DMS 273 treated with DMSO at 0.1 percent for 48 hours (cell line): ENCODE data around the gene SPOCK1.

Experiments
- DNase-seq: peaks from one replicate; lab custom pipeline; 2025; lab: John Stamatoyannopoulos, UW

The SPOCK1 gene

GRCh38 chr5:137361280-137361679, 137.8 kb downstream of the SPOCK1 start:
- no peak for DNase-seq

GRCh38 chr5:137360607-137361006, 138.5 kb downstream of the SPOCK1 start:
- DNase-seq = no peak

- DNase-seq = no peak
Measured at GRCh38 chr5:137359941-137360340, 139.2 kb downstream of the SPOCK1 start.

- DNase-seq = no peak
Measured at GRCh38 chr5:137357436-137357835, 141.7 kb downstream of the SPOCK1 start.

- peak; percentile 19 for DNase-seq
Measured at GRCh38 chr5:137356127-137356526, 143.0 kb downstream of the SPOCK1 start.

GRCh38 chr5:137355708-137356107, 143.4 kb downstream of the SPOCK1 start:
- no peak for DNase-seq

GRCh38 chr5:137352095-137352494, 147.0 kb downstream of the SPOCK1 start:
- DNase-seq = no peak

- no peak for DNase-seq
Measured at GRCh38 chr5:137350791-137351190, 148.3 kb downstream of the SPOCK1 start.

GRCh38 chr5:137348759-137349158, 150.4 kb downstream of the SPOCK1 start:
- no peak for DNase-seq

GRCh38 chr5:137347865-137348264, 151.3 kb downstream of the SPOCK1 start:
- DNase-seq = no peak

GRCh38 chr5:137346281-137346680, 152.8 kb downstream of the SPOCK1 start:
- no peak for DNase-seq

GRCh38 chr5:137345396-137345795, 153.7 kb downstream of the SPOCK1 start:
- no peak for DNase-seq

GRCh38 chr5:137344723-137345322, 154.3 kb downstream of the SPOCK1 start:
- DNase-seq = peak; percentile 9

GRCh38 chr5:137344021-137344420, 155.1 kb downstream of the SPOCK1 start:
- no peak for DNase-seq

GRCh38 chr5:137342764-137343163, 156.4 kb downstream of the SPOCK1 start:
- DNase-seq = no peak

GRCh38 chr5:137341831-137342230, 157.3 kb downstream of the SPOCK1 start:
- DNase-seq = no peak

GRCh38 chr5:137340881-137341280, 158.2 kb downstream of the SPOCK1 start:
- DNase-seq = no peak

- DNase-seq = no peak
Measured at GRCh38 chr5:137336565-137337120, 162.5 kb downstream of the SPOCK1 start.

- DNase-seq = no peak
Measured at GRCh38 chr5:137336161-137336560, 163.0 kb downstream of the SPOCK1 start.

- no peak for DNase-seq
Measured at GRCh38 chr5:137335493-137335892, 163.6 kb downstream of the SPOCK1 start.

- DNase-seq = no peak
Measured at GRCh38 chr5:137333928-137334327, 165.2 kb downstream of the SPOCK1 start.

- DNase-seq = no peak
Measured at GRCh38 chr5:137333475-137333874, 165.7 kb downstream of the SPOCK1 start.

- DNase-seq = no peak
Measured at GRCh38 chr5:137332296-137332695, 166.8 kb downstream of the SPOCK1 start.
